ENCODE results near the gene IL36B. TPM values are rescaled to one million over a fixed set of nuclear protein-coding genes. Genes with fewer than 3 reads are reported as not detected.

The IL36B gene
- total and polyA plus RNA-seq, 9 of the 15 experiments (the other 6 are each of a cell fraction or from before 2014, with no cell fraction given), result not detected

- no peak for TF ChIP-seq MAZ (CRISPR knock-in tag; conservative IDR thresholded peaks at IDR 0.05 in 1 of 2, IDR thresholded peaks at IDR 0.05 in 1 of 2)
Observed at GRCh38 chr2:113000436-113000835, 52.2 kb downstream of the IL36B start (continued).

DNA sequence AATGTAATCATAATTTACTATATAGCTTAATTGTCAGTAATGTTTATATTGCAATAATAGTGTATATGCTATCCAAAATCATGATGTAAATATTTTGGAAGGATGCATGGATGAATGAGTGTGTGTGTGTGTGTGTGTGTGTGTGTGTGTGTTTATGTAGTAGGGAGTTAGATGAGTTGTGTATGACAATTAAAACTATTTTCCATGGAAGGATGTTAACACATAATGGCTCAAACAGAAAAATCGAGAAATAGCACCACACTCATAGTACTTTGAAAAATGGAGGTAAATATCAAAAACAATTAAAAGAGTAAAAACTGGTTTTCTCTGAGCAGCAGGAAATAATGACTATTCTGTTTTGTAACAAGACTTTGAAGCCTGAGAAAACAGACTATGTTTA, 55.5 kb downstream of the IL36B start:
- no peak for FAIRE-seq
- CTCF ChIA-PET (ENCODE audit: low intra/inter-chr PET ratio), result no interaction called here

More for the DNA sequence above, 55.5 kb downstream of the IL36B start:
- Histone ChIP-seq H3K4me1 (replicated peaks in 1 of 2; ENCODE audit: control insufficient read depth in 2 of 2, insufficient read depth in 2 of 2, low read length in 2 of 2) (no peaks in the 10 kb centered on the region), H3K9me3 (replicated peaks; ENCODE audit: control insufficient read depth, insufficient read depth, low read depth, low read length) (peaks cover 10% of the 10 kb centered on the region), H4K20me1 (replicated peaks; ENCODE audit: control insufficient read depth, insufficient read depth, low read length) (no peaks in the 10 kb centered on the region), H3K27me3 (ENCODE audit: control insufficient read depth in 2 of 2, insufficient read depth in 2 of 2, low read length in 2 of 2) (no peaks in the 10 kb centered on the region), H3K9me1 (ENCODE audit: control insufficient read depth, insufficient read depth, low read length) (no peaks in the 10 kb centered on the region), H3K36me3 (ENCODE audit: control insufficient read depth, insufficient read depth, low read length) (no peaks in the 10 kb centered on the region), H3K4me2 (ENCODE audit: insufficient read depth, low read length) (no peak overlapping the region), H3K9ac (ENCODE audit: insufficient read depth in 1 of 2, low read depth in 2 of 2, low read length in 2 of 2) (no peak overlapping the region), H3K4me3 (no peak overlapping the region), H2AFZ (ENCODE audit: low read depth, low read length) (0 out of 2 replicates have a peak overlapping the region, but pooled peaks have one; percentile 18), H3K79me2 (ENCODE audit: control insufficient read depth, insufficient read depth, low read length) (no peaks in the 10 kb centered on the region), H3K27ac (ENCODE audit: extremely low read depth, low read depth, low read length) (no peak overlapping the region)
- WGBS (ENCODE audit: insufficient coverage, low coverage, missing lambda C conversion rate), result 0% methylated on average over 1 of the region's 1 CpG
- intact Hi-C loops (cut with micrococcal nuclease) (no loop called here), in situ Hi-C loops (cut with MboI) (no loop called here)
- TF ChIP-seq NR1H2 (CRISPR knock-in tag; IDR thresholded peaks at IDR 0.05), result no peak
- no peak for TF ChIP-seq TFAM (CRISPR knock-in tag; conservative IDR thresholded peaks at IDR 0.05)
- TF ChIP-seq DMBX1 (CRISPR knock-in tag; IDR thresholded peaks at IDR 0.05; ENCODE audit: borderline replicate concordance), result no peak
- TF ChIP-seq ZFX (CRISPR knock-in tag; IDR thresholded peaks at IDR 0.05), result no peak
- TF ChIP-seq TRIM24 (IDR thresholded peaks at IDR 0.05), result no peak
- TF ChIP-seq ARID2 (IDR thresholded peaks at IDR 0.05), result no peak
- TF ChIP-seq ZBTB12 (CRISPR knock-in tag; IDR thresholded peaks at IDR 0.05), result no peak
- TF ChIP-seq ZZZ3 (IDR thresholded peaks at IDR 0.05), result no peak
- TF ChIP-seq ZNF274 (IDR thresholded peaks at IDR 0.05; ENCODE audit: borderline replicate concordance, low read depth, low read length), result no peak
- no peak for TF ChIP-seq NELFE (IDR thresholded peaks at IDR 0.05; ENCODE audit: insufficient read depth, insufficient read length)
- TF ChIP-seq FOXJ3 (CRISPR knock-in tag; IDR thresholded peaks at IDR 0.05), result no peak
- TF ChIP-seq, protein P1, sequence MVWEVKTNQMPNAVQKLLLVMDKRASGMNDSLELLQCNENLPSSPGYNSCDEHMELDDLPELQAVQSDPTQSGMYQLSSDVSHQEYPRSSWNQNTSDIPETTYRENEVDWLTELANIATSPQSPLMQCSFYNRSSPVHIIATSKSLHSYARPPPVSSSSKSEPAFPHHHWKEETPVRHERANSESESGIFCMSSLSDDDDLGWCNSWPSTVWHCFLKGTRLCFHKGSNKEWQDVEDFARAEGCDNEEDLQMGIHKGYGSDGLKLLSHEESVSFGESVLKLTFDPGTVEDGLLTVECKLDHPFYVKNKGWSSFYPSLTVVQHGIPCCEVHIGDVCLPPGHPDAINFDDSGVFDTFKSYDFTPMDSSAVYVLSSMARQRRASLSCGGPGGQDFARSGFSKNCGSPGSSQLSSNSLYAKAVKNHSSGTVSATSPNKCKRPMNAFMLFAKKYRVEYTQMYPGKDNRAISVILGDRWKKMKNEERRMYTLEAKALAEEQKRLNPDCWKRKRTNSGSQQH (CRISPR knock-in tag; IDR thresholded peaks at IDR 0.05), result no peak
- TF ChIP-seq DACH1 (IDR thresholded peaks at IDR 0.05; ENCODE audit: partially characterized antibody), result no peak
- no peak for TF ChIP-seq FOSL1 (tag; conservative IDR thresholded peaks at IDR 0.05)
- TF ChIP-seq PHF8 (IDR thresholded peaks at IDR 0.05; ENCODE audit: borderline replicate concordance, low read length), result no peak
- TF ChIP-seq ZHX1 (conservative IDR thresholded peaks at IDR 0.05; ENCODE audit: low read length), result no peak
- TF ChIP-seq PTBP1 (IDR thresholded peaks at IDR 0.05; ENCODE audit: low read depth, low read length), result no peak
- POLR2A ChIA-PET, result no interaction called here
- BruUV-seq (replicated peaks), result no TSS peak
- no peak for DNase-seq (ENCODE audit: extremely low read depth in 1 of 4, low spot score in 3 of 4)
- ATAC-seq, result no peak
